RWPE2 (cell line): Measurements from ENCODE around the gene MCC.

Source experiments
- ATAC-seq: fragments of 200-7000 bp; cut with Tn5 transposase; 3 replicates; pipeline ENCODE4 v1.9.1; 2021; ENCODE audit warnings: low read depth
- DNase-seq: peaks from one replicate; pipeline ENCODE4 v3.0.0-alpha.2; 2020; ENCODE audit warnings: low spot score
- H3K27ac ChIP-seq: fragments of 450-650 bp; 2 replicates; pipeline ENCODE4 v1.5.1; 2017; ENCODE audit warnings: mild to moderate bottlenecking; ENCODE audit not compliant: poor library complexity, severe bottlenecking
- H3K27me3 ChIP-seq: fragments of 250-450 bp; sonication (Bioruptor Pico); 2 replicates; pipeline ENCODE4 v1.5.1; 2021; ENCODE audit warnings: mild to moderate bottlenecking, moderate library complexity; ENCODE audit not compliant: insufficient read depth, poor library complexity, severe bottlenecking
- H3K36me3 ChIP-seq: fragments of 250-450 bp; sonication (Bioruptor Pico); 2 replicates; pipeline ENCODE4 v1.5.1; 2020; ENCODE audit warnings: low read depth, mild to moderate bottlenecking, moderate library complexity
- H3K4me1 ChIP-seq: fragments of 250-450 bp; sonication (Bioruptor Pico); 2 replicates; pipeline ENCODE4 v1.5.1; 2021; ENCODE audit warnings: mild to moderate bottlenecking, moderate library complexity; ENCODE audit not compliant: insufficient read depth, poor library complexity, severe bottlenecking
- H3K4me3 ChIP-seq: fragments of 250-450 bp; sonication (Bioruptor Pico); 2 replicates; pipeline ENCODE4 v1.5.1; 2021; ENCODE audit warnings: mild to moderate bottlenecking, moderate library complexity; ENCODE audit not compliant: severe bottlenecking
- H3K9me3 ChIP-seq: fragments of 250-450 bp; sonication (Bioruptor Pico); 2 replicates; pipeline ENCODE4 v1.5.1; 2021; ENCODE audit warnings: mild to moderate bottlenecking, moderate library complexity; ENCODE audit not compliant: severe bottlenecking
- TF ChIP-seq, protein P1 (sequence below): fragments of 450-650 bp; IDR thresholded peaks from one replicate; pipeline ENCODE4 v1.5.1; 2017; ENCODE audit warnings: mild to moderate bottlenecking, moderate library complexity; ENCODE audit not compliant: poor library complexity, severe bottlenecking

MCC gene

GRCh38 chr5:113204525-113205161 lies 283.6 kb downstream of the MCC start:
- peak; percentile 75 for ATAC-seq
- TF ChIP-seq, protein P1, sequence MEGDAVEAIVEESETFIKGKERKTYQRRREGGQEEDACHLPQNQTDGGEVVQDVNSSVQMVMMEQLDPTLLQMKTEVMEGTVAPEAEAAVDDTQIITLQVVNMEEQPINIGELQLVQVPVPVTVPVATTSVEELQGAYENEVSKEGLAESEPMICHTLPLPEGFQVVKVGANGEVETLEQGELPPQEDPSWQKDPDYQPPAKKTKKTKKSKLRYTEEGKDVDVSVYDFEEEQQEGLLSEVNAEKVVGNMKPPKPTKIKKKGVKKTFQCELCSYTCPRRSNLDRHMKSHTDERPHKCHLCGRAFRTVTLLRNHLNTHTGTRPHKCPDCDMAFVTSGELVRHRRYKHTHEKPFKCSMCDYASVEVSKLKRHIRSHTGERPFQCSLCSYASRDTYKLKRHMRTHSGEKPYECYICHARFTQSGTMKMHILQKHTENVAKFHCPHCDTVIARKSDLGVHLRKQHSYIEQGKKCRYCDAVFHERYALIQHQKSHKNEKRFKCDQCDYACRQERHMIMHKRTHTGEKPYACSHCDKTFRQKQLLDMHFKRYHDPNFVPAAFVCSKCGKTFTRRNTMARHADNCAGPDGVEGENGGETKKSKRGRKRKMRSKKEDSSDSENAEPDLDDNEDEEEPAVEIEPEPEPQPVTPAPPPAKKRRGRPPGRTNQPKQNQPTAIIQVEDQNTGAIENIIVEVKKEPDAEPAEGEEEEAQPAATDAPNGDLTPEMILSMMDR = no peak
- Histone ChIP-seq H3K36me3 (no peaks in the 10 kb centered on the region), H3K4me3 (peak overlapping the region; percentile 1), H3K9me3 (no peaks in the 10 kb centered on the region), H3K4me1 (peaks cover 59% of the 10 kb centered on the region), H3K27ac (peak overlapping the region; percentile 62), H3K27me3 (no peaks in the 10 kb centered on the region)
- DNase-seq = peak; percentile 88

DNA sequence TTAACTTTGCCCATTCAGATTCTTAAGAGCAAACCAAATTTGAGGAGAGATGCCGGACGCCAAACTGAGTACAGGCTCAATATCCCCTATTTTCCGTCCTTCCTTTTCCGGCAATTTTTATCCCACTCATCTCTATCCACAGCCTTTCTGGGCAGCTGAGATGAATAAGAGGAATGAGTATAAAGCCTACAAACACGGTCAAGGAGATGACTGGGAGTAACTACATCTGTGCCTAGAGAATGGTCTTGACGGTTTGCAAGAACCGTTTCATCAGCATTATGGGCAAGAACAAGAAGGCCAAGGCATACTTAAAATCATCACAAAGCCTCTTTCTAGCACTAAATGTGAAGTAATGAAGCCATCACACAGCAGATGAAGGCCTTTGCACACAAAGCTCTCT lies 284.3 kb downstream of the MCC start:
- DNase-seq = no peak

DNA sequence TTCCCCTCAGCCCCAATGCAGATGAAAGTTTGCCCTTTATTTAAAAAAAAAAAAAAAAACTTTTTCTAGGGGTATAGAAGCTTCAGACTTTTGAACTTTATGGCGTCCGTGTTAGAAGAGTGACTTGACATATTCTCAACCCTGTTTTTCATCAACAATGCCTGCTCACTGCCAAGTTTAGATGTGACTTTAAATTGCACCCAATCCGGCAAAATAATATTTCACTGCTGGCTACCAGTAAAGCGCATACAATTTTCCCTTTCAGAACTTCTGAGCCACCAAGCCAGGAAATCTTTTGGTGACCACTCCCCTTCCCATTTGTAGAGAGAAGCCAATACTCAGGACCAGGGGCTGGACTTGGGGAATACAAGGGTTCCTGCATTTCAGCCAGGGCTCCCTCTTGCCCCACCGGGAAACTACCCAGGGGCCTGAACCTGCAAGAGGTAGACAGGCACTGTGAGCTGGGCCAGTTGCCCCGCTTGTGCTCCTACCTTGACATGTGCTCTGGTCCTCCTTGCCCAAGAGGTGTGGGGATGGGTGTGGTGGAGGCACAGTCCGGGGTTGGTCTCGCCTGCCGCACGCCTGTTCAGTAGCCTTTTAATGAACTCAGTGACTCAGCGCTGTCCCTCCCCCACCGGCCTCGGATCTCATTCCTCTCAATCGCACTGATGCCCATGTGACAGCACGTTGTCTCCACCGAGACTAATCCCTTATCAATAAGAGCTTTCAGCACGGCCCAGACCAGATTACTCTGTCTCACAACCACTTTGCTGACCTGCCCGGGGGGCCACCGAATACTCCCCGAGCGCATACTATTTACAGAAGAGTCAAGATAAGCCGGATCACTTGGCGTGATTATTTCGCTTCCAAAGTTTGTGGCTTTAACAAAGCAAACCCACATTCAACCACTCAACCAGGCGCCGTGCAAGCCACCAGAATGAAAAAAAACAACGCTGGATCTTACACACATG lies 285.2 kb downstream of the MCC start:
- TF ChIP-seq, protein P1 = no peak
- Histone ChIP-seq H3K27me3 (no peaks in the 10 kb centered on the region), H3K9me3 (no peaks in the 10 kb centered on the region), H3K4me3 (peak overlapping the region; percentile 3), H3K27ac (peak overlapping the region; percentile 62), H3K4me1 (peaks cover 63% of the 10 kb centered on the region), H3K36me3 (no peaks in the 10 kb centered on the region)
- DNase-seq (peak; percentile 96), ATAC-seq (peak; percentile 80)

More for the DNA sequence above, 284.3 kb downstream of the MCC start:
- no peaks in the 10 kb centered on the region for H3K9me3 ChIP-seq
- H3K4me3 ChIP-seq = peak overlapping the region; percentile 1
- no peaks in the 10 kb centered on the region for H3K36me3 ChIP-seq
- H3K27me3 ChIP-seq = no peaks in the 10 kb centered on the region
- TF ChIP-seq, protein P1 = no peak
- H3K4me1 ChIP-seq = peaks cover 63% of the 10 kb centered on the region
- H3K27ac ChIP-seq = peak overlapping the region; percentile 62
- no peak for ATAC-seq

DNA sequence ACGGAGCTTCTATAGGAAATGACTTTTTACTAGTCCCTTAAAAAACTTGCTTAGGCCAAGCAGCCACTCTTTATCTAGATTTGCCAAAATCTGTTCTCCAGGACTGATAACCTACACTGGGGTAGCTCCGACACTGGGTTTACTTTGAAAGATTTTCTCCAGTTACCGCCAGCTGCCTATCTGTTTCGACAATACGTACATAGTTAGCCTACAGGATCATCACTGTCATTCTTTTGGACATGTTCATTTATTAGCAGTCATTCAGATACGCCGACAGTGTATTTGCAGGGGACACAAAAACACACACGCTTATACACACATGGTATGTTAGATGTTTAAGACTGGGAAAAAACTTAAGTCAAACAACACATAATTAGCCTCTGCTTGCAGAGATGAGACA lies 286.0 kb downstream of the MCC start:
- no peaks in the 10 kb centered on the region for H3K27me3 ChIP-seq
- H3K27ac ChIP-seq = peak overlapping the region; percentile 62
- ATAC-seq (no peak), DNase-seq (no peak)
- TF ChIP-seq, protein P1 = no peak
- H3K9me3 ChIP-seq = no peaks in the 10 kb centered on the region
- H3K4me1 ChIP-seq = peaks cover 63% of the 10 kb centered on the region
- H3K4me3 ChIP-seq = peak overlapping the region; percentile 3
- H3K36me3 ChIP-seq = no peaks in the 10 kb centered on the region
